GM12891 (cell line): ENCODE measurements around the gene CSNK1E.

Experiments used
- PAX5 ChIP-seq: IDR thresholded peaks from 2 replicates; pipeline ENCODE4 v1.6.1; 2011; ENCODE audit warnings: low read length, moderate library complexity, mild to moderate bottlenecking; ENCODE audit not compliant: insufficient read depth, severe bottlenecking
- POLR2A ChIP-seq: IDR thresholded peaks from 2 replicates; pipeline ENCODE4 v1.6.1; 2011; ENCODE audit warnings: low read depth, low read length, control low read depth
- POLR2AphosphoS5 ChIP-seq: IDR thresholded peaks from 2 replicates; pipeline ENCODE4 v1.6.1; 2011; ENCODE audit warnings: low read depth, low read length, control low read depth
- SPI1 ChIP-seq: IDR thresholded peaks from 2 replicates; pipeline ENCODE4 v1.6.1; 2011; ENCODE audit warnings: low read depth, low read length, control low read depth

GRCh38 chr22:38320605-38321402 lies 3.6 kb upstream of the CSNK1E start:
- no peak for TF ChIP-seq PAX5
- TF ChIP-seq SPI1: no peak
- no peak for TF ChIP-seq POLR2A
- no peak for TF ChIP-seq POLR2AphosphoS5
